GM10266 (cell line): Measurements from ENCODE around the gene GOSR1.

Experiments
- DNase-seq: peaks from one replicate; pipeline ENCODE4 v3.0.0; 2012; ENCODE audit errors: extremely low spot score
- CTCF ChIP-seq: IDR thresholded peaks from 2 replicates; pipeline ENCODE4 v1.5.1; 2012; ENCODE audit warnings: mild to moderate bottlenecking, low read depth; ENCODE audit not compliant: control insufficient read depth, insufficient read depth; ENCODE audit errors: missing control alignments

The GOSR1 gene

GRCh38 chr17:30476726-30477082 is 504 bp upstream of the GOSR1 start:
- no peak for DNase-seq

GRCh38 chr17:30477774-30478115 is 537 bp downstream of the GOSR1 start:
- peak; percentile 37 for DNase-seq
- TF ChIP-seq CTCF: no peak

More at GRCh38 chr17:30476726-30477082, 504 bp upstream of the GOSR1 start:
- no peak for TF ChIP-seq CTCF

- no peak for TF ChIP-seq CTCF
Observed at GRCh38 chr17:30482555-30482954, 5.3 kb downstream of the GOSR1 start.

GRCh38 chr17:30483159-30483558 is 6.0 kb downstream of the GOSR1 start:
- no peak for DNase-seq
- no peak for TF ChIP-seq CTCF

More at GRCh38 chr17:30482555-30482954, 5.3 kb downstream of the GOSR1 start:
- no peak for DNase-seq

- TF ChIP-seq CTCF: no peak
Observed at GRCh38 chr17:30493780-30494179, 16.6 kb downstream of the GOSR1 start.

GRCh38 chr17:30495586-30495985 is 18.4 kb downstream of the GOSR1 start:
- no peak for DNase-seq
- no peak for TF ChIP-seq CTCF

More at GRCh38 chr17:30493780-30494179, 16.6 kb downstream of the GOSR1 start:
- no peak for DNase-seq

- DNase-seq: no peak
- TF ChIP-seq CTCF: no peak
Observed at GRCh38 chr17:30503558-30503957, 26.4 kb downstream of the GOSR1 start.
